GM18498 (cell line): ENCODE data around the gene HOMER2.
"Not testable (repeated sequence)": the region's sequence is repeated elsewhere in the genome, so short reads cannot be mapped to it uniquely, and the experiment has no call there.

ENCODE experiments used
- ATAC-seq: cut with Tn5 transposase; IDR thresholded peaks from one replicate; pipeline ENCODE4 v1.9.1; 2021; ENCODE audit warnings: mild to moderate bottlenecking, moderate library complexity; ENCODE audit not compliant: unreplicated experiment

HOMER2 gene

DNA sequence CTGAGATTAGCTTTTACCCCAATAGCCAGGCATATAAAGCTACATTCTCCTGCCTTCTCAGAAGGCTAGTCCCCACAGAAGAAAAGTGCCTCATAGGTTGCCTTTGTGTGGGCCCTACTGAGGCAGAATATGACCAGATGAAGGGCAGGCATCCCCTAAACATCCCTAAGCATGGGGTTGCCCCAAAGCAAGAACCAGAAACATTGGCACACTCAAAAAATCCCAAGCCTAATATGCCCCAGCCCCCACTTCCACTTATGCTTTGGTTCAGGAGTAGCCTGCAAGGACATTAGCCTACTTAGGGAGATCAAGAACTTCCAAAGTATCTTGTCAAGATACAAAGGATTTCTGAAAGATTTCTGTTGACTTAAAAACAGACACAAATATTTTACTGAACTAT lies 113.4 kb downstream of the HOMER2 start:
- ATAC-seq, result no peak

GRCh38 chr15:82838096-82838735 lies 114.3 kb downstream of the HOMER2 start:
- no peak for ATAC-seq

- ATAC-seq, result no peak
These were observed 117.1 kb downstream of the HOMER2 start for GRCh38 chr15:82835391-82835917.

- ATAC-seq, result no peak
These were observed 119.2 kb downstream of the HOMER2 start for GRCh38 chr15:82833362-82833682.

DNA sequence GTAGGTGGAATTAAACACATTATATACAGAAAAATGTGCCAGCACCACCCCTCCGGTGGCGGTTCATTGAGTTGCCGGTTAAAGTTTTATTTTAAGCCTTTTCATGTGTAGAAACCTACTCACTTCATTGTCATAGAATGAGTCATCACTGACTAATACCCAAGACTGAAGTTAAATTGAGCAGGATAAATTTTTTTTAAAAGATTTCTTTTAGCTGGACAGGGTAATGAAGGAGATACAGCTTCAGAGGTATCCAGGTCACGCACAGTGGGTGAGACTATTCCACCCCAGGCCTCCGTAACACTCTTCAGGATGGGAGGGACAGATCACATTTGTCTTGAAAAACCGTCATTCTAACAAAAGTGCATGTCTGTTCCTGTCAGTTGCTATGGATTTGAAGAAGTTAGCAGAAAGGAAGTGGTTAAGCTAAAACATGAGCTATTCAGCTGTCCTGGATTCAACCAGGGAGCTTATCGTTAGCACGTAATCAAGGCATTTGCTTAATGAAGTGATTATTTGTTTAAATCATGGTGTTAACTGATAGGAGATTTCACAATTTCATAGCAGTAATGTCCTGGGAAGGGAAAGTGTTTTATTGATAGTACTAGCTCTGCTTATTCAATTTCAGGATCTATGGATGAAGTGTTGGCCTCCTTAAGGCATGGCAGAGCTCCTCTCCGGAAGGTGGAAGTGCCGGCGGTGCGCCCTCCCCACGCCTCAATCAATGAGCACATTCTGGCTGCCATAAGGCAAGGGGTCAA lies 119.7 kb downstream of the HOMER2 start:
- peak; percentile 81 for ATAC-seq

GRCh38 chr15:82831894-82832600 lies 120.5 kb downstream of the HOMER2 start:
- no peak for ATAC-seq

- no peak for ATAC-seq
These were observed 121.9 kb downstream of the HOMER2 start for GRCh38 chr15:82830427-82831173.

DNA sequence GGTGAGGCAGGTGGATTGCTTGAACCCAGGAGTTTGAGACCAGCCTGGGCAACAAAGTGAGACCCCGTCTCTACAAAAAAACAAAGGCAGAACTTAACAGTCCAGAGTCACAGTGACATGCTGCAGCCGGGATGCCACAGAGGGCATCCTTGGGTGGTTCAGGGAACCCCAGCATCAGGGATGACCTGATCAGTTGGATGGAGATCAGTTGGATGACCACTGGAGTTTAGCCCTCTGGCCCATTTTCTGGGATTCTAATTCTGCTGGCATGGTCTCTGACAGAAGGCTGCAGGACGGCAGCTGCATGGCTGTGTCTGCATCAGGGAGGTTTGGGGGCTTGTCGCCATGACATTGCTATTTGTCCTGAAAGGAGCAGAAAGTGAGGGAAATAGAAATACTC lies 123.3 kb downstream of the HOMER2 start:
- ATAC-seq, result no peak

DNA sequence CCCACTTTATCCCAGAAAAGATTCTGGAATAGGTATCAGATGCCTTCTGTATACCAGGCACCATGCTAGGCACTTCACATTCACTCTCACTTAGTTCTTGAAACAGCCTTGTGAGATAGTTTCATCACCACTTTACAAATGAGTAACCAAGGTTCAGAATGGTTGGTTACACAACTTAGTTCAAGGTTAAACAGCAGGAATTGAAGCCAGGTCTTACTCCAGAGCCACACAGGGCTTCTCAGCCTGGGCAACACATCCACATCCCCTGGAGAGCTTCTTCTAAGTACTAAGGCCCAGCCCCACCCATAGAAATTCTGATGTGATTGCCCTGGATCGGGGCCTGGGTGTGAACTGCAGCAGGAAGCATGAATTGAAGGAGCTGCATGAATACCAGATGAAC lies 124.4 kb downstream of the HOMER2 start:
- no peak for ATAC-seq

DNA sequence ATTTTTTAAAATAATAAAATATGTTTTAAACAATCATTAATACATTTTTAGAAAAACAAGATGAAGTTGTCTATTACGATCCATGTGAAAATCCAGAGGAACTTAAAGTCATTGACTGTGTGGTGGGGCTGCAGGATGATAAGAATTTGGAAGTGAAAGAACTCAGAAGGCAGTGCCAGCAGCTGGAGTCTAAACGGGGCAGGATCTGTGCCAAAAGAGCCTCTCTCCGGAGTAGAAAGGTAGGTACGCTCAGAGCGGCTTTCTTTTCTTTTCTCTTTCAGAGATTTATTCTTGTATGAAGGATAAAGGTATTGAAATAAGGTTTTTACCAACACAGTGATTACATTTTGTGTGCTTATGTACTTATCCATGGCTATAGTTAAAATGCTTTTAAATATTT lies 129.5 kb downstream of the HOMER2 start:
- no peak for ATAC-seq

DNA sequence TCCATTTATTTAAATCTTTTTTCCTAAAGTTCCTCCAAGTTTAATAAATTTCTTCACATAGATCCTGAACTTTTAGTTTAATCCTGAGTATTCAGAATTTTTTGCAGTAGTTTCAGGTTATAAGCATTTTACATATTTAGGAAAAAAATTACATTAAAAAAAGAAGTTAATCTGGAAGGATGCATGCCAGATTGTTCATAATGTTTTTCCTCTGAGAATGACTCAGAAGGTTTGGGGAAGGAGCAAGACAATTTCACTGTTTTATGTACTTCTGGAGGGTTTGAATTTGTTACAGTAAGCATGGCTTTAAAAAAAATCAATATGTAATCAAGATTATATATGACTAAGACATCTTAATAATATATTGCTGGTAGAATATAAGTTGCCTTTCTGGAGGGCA lies 130.7 kb downstream of the HOMER2 start:
- ATAC-seq, result not testable (repeated sequence)

GRCh38 chr15:82821396-82821795 lies 131.1 kb downstream of the HOMER2 start:
- not testable (repeated sequence) for ATAC-seq

- ATAC-seq, result no peak
These were observed 132.4 kb downstream of the HOMER2 start for GRCh38 chr15:82820128-82820527.

- no peak for ATAC-seq
These were observed 139.5 kb downstream of the HOMER2 start for GRCh38 chr15:82812994-82813393.

- no peak for ATAC-seq
These were observed 141.6 kb downstream of the HOMER2 start for GRCh38 chr15:82810890-82811426.

DNA sequence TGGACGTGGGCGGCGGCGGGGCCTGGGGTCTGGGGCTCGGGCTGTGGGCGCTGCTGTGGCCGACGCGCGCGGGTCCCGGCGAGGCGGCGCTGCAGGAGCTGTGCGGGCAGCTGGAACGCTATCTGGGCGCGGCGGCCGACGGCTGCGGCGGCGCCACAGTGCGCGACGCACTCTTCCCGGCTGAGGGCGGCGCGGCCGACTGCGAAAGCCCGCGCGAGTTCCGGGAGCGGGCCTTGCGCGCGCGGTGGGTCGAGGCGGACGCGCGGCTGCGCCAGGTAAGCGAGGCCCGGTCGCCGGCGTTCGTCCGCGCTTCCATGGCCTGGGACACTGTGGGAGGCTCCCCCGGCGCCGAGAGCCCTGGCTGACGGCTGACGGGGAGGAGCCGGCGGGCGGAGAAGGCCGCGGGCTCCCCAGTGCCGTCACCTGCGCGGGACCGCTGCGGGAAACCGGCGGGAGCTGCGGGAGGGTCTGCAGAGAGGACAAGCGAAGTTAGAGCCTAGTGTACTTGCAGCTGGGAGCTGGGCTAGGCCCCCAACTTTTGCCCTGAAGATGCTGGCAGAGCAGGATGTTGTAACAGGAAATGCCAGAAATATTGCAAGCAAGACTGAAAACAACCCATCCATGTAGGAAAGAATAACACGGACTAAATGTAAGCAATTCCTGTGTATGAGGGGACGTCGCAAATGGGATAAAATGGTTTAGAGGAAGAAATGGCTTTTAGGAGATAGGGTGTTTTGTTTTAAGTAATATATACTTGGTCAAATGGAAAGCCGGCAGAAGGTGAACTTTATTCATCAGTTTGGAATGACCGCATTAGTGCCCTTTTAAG lies 142.2 kb downstream of the HOMER2 start:
- peak; percentile 23 for ATAC-seq

DNA sequence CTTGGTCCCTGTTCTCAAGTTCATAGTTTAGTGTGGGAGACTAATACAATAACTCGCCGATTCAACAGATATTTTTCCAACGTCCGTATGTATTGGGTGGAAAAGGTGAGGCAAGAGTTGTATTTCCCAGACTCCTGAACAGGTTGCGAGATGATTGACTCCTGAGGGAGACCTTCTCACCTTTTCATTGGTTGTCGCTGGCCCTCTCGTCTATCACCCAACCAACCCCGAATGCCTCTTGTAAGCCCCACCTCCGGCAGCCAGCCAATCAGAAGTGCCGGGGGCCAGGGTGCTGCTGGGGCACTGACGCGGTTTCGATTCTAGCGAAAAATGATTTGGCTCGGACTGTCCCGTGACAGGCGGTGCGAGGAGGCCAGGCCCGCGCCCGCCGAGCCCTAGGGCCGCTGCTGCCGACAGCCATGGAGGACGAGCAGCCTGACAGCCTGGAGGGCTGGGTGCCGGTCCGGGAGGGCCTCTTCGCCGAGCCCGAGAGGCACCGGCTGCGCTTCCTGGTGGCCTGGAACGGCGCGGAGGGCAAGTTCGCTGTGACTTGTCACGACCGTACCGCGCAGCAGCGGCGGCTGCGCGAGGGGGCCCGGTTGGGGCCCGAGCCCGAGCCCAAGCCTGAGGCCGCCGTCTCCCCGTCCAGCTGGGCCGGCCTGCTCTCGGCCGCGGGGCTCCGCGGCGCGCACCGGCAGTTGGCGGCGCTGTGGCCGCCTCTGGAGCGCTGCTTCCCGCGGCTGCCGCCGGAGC lies 143.0 kb downstream of the HOMER2 start, which contains the start of gene WHAMM:
Gene WHAMM (plus strand): TSS at position 321 of the 753 bp plus-strand sequence. CDS start 99 bp downstream, at position 420.
- peak; percentile 82 for ATAC-seq

- no peak for ATAC-seq
These were observed 143.9 kb downstream of the HOMER2 start for GRCh38 chr15:82808634-82809041.
